Osteoblast (primary cell): ENCODE measurements around the gene DLG2. TPM values are rescaled to one million over a fixed set of nuclear protein-coding genes. Genes with fewer than 3 reads are reported as not detected.

Experiments
- DNase-seq: peaks from one replicate; pipeline ENCODE4 v3.0.0; 2011; ENCODE audit warnings: low spot score, mixed read lengths; ENCODE audit not compliant: insufficient read length; ENCODE audit errors: missing footprints
- H2AFZ ChIP-seq: 2 replicates; pipeline ENCODE4 v1.6.0; 2011; ENCODE audit warnings: mild to moderate bottlenecking, low read length
- H3K27ac ChIP-seq: 2 replicates; pipeline ENCODE4 v1.5.1; 2011; ENCODE audit warnings: mild to moderate bottlenecking, low read depth, low read length, moderate library complexity
- H3K27me3 ChIP-seq: 2 replicates; pipeline ENCODE4 v1.6.0; 2012; ENCODE audit warnings: mild to moderate bottlenecking, control low read depth, inconsistent platforms, low read length, moderate library complexity; ENCODE audit not compliant: insufficient read depth
- H3K36me3 ChIP-seq: 2 replicates; pipeline ENCODE4 v1.5.1; 2011; ENCODE audit warnings: mild to moderate bottlenecking, low read length, control low read depth, moderate library complexity; ENCODE audit not compliant: insufficient read depth
- H3K4me1 ChIP-seq: 2 replicates; pipeline ENCODE4 v1.5.1; 2011; ENCODE audit warnings: mild to moderate bottlenecking, low read length, control low read depth, moderate library complexity; ENCODE audit not compliant: insufficient read depth
- H3K4me2 ChIP-seq: 2 replicates; pipeline ENCODE4 v1.6.0; 2011; ENCODE audit warnings: mild to moderate bottlenecking, low read length; ENCODE audit not compliant: insufficient read depth
- H3K4me3 ChIP-seq: fragments of 200-600 bp; sonication (generic); 3 replicates; pipeline ENCODE4 v1.5.1; 2012; ENCODE audit warnings: mild to moderate bottlenecking, low read length, inconsistent platforms; ENCODE audit not compliant: insufficient read depth
- H3K79me2 ChIP-seq: 2 replicates; pipeline ENCODE4 v1.6.0; 2012; ENCODE audit warnings: mild to moderate bottlenecking, low read length, control low read depth, inconsistent platforms; ENCODE audit not compliant: insufficient read depth
- H3K9me3 ChIP-seq: 2 replicates; pipeline ENCODE4 v1.5.1; 2011; ENCODE audit warnings: low read depth, low read length, control low read depth
- H4K20me1 ChIP-seq: 2 replicates; pipeline ENCODE4 v1.6.0; 2012; ENCODE audit warnings: mild to moderate bottlenecking, low read length, control low read depth; ENCODE audit not compliant: insufficient read depth
- total RNA-seq: library from RNA; depleted of rRNA; stranded (reverse); fragments of >200 nt; gene quantifications from 2 replicates; pipeline ENCODE4 v1.2.3, GENCODE V29; 2012
- TF ChIP-seq, protein P1 (sequence below): IDR thresholded peaks from 2 replicates; pipeline ENCODE4 v1.5.1; 2011; ENCODE audit warnings: mild to moderate bottlenecking, low read depth, low read length, moderate library complexity; ENCODE audit errors: extremely low read depth

Gene DLG2
- total RNA-seq, 1 donor, result 3.3 TPM

DNA sequence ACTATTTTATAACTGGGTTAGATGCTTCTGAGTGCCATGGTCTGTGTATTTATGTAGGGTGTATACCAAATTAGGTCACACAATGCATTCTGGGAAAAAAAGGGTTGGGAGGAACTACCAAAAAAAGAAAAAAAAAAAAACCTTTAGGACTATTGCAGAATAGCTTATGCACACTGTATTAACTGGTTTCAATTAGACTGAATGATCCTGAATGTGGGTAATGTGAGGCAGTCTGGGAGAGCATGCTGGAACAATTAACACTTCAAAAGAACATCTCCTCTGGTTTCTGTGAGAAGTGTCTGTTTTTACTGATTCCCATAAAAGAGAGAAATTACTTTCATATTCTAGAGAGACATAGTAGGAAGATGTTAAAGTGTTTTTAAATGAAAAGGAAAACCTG, 521.3 kb downstream of the DLG2 start:
- H3K4me1 ChIP-seq, result no peaks in the 10 kb centered on the region
- no peaks in the 10 kb centered on the region for H4K20me1 ChIP-seq
- no peak overlapping the region for H3K4me3 ChIP-seq
- H3K27ac ChIP-seq, result no peak overlapping the region
- no peaks in the 10 kb centered on the region for H3K36me3 ChIP-seq
- H3K9me3 ChIP-seq, result no peaks in the 10 kb centered on the region
- no peak overlapping the region for H2AFZ ChIP-seq
- H3K79me2 ChIP-seq, result no peaks in the 10 kb centered on the region
- H3K4me2 ChIP-seq, result no peak overlapping the region
- no peak for DNase-seq
- no peaks in the 10 kb centered on the region for H3K27me3 ChIP-seq
- TF ChIP-seq, protein P1, sequence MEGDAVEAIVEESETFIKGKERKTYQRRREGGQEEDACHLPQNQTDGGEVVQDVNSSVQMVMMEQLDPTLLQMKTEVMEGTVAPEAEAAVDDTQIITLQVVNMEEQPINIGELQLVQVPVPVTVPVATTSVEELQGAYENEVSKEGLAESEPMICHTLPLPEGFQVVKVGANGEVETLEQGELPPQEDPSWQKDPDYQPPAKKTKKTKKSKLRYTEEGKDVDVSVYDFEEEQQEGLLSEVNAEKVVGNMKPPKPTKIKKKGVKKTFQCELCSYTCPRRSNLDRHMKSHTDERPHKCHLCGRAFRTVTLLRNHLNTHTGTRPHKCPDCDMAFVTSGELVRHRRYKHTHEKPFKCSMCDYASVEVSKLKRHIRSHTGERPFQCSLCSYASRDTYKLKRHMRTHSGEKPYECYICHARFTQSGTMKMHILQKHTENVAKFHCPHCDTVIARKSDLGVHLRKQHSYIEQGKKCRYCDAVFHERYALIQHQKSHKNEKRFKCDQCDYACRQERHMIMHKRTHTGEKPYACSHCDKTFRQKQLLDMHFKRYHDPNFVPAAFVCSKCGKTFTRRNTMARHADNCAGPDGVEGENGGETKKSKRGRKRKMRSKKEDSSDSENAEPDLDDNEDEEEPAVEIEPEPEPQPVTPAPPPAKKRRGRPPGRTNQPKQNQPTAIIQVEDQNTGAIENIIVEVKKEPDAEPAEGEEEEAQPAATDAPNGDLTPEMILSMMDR, result no peak

DNA sequence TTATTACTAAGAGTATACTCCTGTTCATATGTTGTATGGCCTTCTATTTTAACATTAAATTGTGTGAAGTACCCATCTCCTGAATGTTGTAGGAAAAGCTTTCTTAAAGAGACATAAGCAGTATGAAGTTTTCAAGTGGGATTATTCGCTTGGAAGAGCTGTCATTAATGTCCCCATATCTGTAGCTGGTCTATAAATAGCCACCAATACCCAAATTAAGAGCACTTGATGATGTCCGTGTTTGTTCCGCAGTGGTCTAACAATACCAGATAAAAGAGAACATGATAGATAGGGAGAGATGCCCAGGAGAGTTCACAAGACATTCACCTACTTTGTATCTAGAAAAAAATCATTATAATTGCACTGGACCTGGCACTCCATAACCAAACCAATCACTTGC, 527.6 kb downstream of the DLG2 start:
- Histone ChIP-seq H2AFZ (no peak overlapping the region), H4K20me1 (no peaks in the 10 kb centered on the region), H3K36me3 (no peaks in the 10 kb centered on the region), H3K4me3 (no peak overlapping the region), H3K9me3 (no peaks in the 10 kb centered on the region), H3K79me2 (no peaks in the 10 kb centered on the region), H3K4me2 (no peak overlapping the region), H3K4me1 (no peaks in the 10 kb centered on the region), H3K27ac (no peak overlapping the region), H3K27me3 (no peaks in the 10 kb centered on the region)
- DNase-seq, result no peak
- TF ChIP-seq, protein P1, result no peak

DNA sequence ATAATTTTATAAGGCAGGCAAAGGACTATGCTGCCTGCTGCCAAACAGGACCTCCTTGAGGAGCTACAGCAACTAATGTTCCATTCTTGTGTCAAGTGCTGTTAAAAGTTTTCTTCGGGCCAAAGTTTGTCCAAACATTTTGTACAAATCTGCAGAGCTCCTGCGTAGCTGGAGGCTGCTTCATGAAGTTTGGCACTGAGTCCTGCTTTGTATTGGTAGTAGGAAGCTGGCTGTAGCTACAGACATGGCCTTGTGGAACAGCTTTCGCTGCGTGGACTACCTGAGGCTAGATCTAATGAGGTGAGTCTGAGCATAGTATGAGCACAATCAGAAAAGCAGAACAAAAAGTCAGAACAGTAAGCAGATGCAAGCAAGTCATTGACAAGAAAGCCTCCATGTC, 528.1 kb downstream of the DLG2 start:
- no peaks in the 10 kb centered on the region for H3K36me3 ChIP-seq
- H3K4me2 ChIP-seq, result no peak overlapping the region
- TF ChIP-seq, protein P1, result no peak

DNA sequence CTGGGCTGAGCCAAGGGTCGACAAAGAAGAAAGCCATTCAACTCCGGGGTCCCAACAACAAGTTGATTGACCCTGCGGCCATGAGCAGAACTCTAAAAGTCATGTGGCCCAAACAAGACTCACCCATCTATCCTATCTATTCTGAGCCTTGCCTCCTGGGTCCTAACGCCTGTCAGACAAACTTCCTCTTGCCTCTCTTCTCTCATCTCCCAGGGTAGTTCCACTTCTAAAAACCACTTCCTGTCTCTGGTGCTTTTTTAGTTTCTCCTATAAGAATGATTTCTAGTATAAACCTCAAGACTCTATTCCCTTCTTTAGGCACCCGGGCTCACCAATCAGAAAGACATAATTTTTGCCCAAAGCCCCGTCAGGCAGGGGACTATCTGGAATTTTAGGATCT, 530.2 kb downstream of the DLG2 start:
- no peak overlapping the region for H3K4me3 ChIP-seq
- no peaks in the 10 kb centered on the region for H4K20me1 ChIP-seq
- H3K27me3 ChIP-seq, result no peaks in the 10 kb centered on the region
- TF ChIP-seq, protein P1, result no peak
- no peak overlapping the region for H2AFZ ChIP-seq
- no peak overlapping the region for H3K27ac ChIP-seq
- H3K9me3 ChIP-seq, result no peaks in the 10 kb centered on the region
- no peaks in the 10 kb centered on the region for H3K4me1 ChIP-seq
- H3K36me3 ChIP-seq, result no peaks in the 10 kb centered on the region
- no peak overlapping the region for H3K4me2 ChIP-seq
- no peaks in the 10 kb centered on the region for H3K79me2 ChIP-seq
- no peak for DNase-seq

More for the DNA sequence above, 528.1 kb downstream of the DLG2 start:
- Histone ChIP-seq H3K9me3 (no peaks in the 10 kb centered on the region), H3K27ac (no peak overlapping the region), H3K27me3 (no peaks in the 10 kb centered on the region), H4K20me1 (no peaks in the 10 kb centered on the region), H3K4me1 (no peaks in the 10 kb centered on the region), H3K4me3 (no peak overlapping the region), H3K79me2 (no peaks in the 10 kb centered on the region), H2AFZ (no peak overlapping the region)
- no peak for DNase-seq
